ENCODE data around the gene GPI. TPM values are rescaled to one million over a fixed set of nuclear protein-coding genes. Genes with fewer than 3 reads are reported as not detected.
"Not testable (repeated sequence)": the region's sequence is repeated elsewhere in the genome, so short reads cannot be mapped to it uniquely, and the experiment has no call there.

The GPI gene
- total RNA-seq, 1 donor from 2014 or later, result 75.1 TPM

DNA sequence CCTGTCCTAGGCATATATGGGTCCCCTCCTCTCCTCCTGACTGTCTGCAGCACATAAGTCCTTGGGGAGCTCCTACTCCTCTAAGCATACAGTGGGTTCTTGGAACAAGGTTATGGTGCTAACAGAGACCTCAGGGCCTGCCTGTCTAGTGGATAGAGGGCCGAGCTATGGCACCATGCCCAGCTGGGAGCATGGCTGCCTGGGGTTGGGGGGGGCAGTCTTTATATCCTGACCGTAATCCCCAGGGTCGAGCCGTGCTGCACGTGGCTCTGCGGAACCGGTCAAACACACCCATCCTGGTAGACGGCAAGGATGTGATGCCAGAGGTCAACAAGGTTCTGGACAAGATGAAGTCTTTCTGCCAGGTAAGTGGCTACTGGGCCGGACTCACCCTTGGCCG lies 3.3 kb downstream of the GPI start:
- no peak for DNase-seq

DNA sequence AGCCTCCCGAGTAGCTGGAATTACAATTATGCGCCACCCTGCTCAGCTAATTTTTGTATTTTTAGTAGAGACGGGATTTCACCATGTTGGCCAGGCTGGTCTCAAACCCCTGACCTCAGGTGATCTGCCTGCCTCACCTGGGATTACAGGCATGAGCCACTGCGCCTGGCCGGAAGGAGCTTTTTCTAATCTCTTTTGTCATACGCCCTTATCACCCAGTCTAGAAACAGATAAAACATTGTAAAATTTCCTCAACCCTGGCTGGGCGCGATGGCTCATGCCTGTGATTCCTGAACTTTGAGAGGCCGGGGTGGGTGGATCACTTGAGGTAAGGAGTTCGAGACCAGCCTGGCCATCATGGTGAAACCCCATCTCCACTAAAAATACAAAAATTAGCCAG lies 4.2 kb downstream of the GPI start:
- not testable (repeated sequence) for DNase-seq

DNA sequence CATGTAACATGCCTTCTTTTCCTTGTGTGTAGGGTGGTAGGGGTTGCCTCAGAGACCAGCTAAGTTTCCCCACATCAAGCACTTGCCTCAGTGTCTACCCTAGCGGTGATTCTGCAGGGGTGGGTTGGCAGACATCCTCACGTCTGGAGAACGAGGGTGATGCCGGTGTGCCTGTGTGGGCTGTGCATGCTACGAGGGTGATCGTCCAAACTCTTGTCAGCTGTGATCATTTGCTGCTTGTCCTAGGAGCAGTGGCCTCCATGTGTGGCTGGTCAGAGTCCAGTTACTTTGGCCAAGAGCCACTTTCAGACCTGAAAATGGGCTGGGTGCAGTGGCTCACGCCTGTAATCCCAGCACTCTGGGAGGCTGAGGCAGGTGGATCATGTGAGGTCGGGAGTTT lies 5.1 kb downstream of the GPI start:
- DNase-seq, result no peak

DNA sequence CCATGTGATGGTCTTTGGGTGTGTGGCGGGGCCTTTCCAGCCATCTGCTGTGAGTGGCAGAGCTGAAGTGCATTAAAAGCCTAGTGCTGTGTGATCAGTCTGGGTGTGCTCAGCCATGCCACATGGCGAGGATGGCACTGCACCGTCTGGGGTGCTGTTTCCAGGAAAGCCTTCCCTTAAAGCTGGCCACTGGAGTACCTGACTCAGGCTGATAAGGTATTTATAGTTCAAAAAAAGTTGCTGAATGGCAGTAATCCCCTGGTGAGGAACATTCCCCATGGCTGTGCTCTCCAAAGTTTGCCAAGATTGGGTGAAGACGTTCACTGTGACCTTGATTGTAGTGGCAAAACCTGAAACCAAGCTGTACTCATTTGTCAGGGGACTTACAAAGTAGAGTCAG lies 6.0 kb downstream of the GPI start:
- no peak for DNase-seq

DNA sequence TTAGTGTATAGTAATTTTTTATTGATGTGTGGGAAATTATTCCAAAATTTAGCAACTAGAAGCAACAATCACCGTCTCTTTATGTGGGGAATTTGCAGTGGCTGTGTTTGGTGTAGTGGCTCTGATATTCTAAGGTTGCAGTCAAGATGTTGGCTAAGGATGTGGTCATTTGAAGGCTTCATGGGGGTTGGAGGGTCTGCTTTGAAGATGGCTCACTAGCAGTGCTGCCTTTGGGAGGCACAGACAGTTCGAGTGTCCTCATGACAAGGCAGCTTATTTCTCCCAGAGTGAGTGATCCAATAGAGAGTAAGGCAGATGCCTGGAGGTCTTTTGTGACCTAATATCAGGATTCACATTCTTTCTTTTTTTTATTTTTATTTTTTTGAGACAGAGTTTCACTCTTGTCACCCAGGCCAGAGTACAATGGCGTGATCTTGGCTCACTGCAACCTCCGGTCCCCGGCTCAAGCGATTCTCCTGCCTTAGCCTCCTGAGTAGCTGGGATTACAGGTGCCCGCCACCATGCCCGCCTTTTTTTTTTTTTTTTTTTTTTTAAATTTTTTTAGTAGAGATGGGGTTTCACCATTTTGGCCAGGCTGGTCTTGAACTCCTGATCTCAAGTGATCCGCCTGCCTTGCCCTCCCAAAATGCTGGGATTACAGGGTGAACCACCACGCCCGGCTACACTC lies 8.7 kb downstream of the GPI start:
- DNase-seq, result no peak

DNA sequence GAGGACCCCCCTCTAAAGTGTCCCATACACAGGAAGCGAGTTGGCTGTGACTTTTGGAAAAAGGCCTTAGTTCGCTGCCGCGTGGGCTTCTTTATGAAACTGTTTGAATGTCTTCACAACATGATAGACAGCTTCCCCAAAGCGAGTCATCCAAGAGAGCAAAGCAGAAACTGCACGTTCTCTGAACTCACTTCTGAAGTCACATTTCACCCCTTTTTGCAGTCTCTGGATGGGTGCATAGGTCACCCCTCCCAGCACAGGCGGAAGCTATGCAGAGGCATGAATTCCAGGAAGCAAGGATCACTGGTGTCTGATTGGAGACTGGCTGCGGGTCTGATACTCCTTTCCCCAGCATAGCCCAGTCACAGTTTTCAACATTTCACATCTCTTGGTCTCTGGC lies 10.6 kb downstream of the GPI start:
- no peak for DNase-seq

DNA sequence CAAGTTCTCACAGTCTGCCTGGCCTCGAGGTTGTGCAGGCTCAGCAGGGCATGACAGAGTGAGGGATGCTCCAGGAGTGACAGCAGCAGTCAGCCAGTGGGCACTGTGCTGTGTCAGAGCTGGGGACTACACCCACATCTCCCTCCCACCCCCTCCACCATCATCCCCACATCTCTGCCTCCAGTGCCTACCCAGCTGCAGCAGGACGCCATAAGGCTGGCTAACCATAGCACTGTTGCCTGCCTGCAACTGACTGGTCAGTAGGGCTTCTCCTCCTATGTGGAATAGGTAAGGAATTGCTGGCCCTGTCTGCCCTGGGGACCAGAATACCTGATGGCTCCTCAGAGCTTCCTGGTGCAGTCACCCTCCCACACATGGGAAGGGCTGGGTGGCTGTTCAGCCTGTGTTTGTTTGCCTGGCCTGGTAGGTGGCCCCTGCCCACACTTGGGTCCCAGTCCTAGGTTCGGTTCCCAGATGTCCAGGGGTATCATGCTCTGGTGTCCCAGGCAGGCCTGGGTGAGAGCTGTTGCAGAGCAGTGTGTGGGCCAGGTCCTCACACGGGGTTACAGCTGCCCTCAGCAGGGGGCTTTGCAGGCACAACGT lies 15.7 kb downstream of the GPI start:
- DNase-seq, result no peak

DNA sequence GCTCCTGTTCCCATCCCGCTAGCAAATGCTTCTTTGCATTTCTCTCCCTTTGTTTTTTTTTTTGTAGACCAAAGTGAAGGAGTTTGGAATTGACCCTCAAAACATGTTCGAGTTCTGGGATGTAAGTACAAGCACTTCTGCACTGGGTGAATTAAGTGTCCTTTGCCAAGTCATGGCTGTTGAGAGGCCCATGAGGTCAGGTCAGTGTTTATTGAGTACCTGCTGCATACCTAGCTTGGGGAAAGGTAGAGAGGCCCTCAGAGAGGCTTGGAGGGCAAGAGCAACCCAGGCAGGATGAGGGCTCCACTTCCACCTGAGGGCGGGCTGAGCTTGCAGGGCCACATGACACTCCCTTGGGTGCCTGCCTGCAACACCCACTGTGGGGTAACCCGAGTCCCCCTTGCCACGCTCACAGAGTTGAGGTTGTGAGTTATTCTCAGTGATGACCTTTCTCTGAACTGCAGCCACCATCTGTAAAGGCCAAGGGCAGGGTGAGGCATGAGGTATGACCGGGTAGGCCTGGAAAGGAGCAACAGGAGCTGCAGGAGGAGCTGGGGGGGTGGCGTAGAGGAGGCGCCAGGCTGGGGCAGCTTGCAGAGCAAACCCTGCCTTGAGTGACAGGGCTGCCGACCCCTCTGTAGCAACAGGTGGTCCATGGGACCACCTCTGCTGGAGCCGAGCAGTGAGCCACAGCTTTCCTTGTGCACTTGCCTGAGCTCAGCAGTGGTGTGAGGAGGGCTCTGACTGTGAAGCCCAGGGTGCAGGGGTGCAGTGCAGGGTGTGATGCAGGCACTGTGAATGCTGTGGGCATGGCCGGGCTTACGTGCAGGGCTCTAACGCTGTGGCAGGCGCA lies 16.6 kb downstream of the GPI start:
- no peak for DNase-seq

DNA sequence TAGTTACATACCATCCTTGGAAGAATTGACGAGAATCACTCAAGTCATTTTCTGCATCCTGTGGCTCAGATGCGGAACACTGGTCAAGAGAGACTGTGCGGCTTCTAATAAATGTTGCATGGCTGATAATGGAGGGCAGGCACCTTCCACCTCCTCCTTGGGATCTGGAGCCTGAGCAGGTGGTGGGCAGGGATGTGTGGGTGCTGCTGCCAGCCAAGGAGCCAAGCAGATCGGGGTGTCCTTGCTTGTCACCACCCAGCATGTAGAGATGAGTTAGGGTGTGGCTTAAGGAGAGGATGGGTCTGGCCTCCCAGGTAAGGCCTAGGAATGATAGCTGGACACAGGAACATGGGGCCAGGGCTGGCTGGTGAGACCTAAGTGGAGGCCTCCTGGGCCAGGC lies 17.5 kb downstream of the GPI start:
- DNase-seq, result no peak

DNA sequence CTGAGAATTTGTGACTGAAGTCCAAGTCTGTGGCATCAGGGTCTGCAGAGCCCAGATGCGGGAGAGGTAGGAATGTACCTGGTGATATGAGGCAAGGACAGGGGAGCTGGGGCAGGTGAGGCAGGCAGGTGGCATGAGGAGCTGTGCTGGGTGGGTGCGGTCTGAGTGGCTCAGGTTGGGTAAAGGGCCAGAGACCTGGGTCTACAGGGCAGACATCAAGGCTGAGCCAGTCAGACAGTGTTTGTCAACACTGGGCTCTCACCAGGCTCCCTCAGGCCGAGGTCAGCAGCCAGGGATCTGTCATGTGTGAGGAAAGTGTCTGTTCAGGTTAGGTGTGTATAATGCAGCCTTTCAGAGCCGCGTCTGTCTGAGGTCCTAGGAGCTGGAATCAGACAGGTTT lies 18.6 kb downstream of the GPI start:
- no peak for DNase-seq

DNA sequence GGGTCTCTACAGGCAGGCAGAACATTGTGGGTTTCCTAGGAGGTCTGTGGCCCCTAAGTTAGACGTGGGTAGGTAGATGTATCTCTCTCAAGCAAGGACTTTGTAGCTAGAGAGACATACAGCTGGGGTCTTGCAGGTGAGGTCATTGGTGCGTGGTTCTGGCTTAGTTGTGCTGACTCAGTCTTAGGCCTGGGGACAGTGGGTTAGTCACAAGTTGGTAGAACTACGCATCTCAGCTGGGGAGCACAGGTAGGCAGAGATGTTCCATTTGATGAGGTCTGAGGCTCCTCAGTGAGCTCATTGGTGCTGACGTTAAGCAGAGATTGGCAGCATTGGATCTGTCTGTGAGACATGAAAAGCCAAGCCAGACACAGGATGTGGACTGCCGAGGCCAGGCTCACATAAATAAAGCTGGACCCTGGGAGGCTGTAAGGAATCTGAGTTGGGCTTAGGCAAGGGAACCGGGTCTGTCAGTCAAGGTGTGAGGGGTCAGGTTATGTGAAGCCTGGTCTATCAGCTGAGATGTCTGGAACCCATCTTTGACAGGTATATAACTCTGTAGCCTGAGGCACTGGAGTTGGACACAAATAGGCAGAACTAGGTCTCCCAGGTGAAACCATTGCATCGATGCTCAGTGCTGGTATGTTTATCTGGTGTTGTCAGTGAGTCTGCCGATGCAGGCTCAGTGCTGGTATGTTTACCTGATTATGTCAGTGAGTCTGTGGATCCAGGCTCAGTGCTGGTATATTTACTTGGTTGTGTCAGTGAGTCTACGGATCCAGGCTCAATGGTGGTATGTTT lies 21.8 kb downstream of the GPI start:
- no peak for DNase-seq

DNA sequence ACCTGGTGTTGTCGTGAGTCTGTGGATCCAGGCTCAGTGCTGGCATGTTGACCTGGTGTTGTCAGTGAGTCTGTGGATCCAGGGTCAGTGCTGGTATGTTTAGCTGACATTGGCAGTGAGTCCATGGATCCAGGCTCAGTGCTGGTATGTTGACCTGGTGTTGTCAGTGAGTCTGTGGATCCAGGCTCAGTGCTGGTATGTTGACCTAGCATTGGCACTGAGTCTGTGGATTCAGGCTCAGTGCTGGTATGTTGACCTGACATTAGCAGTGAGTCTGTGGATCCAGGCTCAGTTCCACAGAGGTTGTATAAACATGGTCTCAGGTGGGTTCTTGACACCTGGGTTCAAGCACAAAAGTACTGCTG lies 22.4 kb downstream of the GPI start:
- DNase-seq, result no peak

DNA sequence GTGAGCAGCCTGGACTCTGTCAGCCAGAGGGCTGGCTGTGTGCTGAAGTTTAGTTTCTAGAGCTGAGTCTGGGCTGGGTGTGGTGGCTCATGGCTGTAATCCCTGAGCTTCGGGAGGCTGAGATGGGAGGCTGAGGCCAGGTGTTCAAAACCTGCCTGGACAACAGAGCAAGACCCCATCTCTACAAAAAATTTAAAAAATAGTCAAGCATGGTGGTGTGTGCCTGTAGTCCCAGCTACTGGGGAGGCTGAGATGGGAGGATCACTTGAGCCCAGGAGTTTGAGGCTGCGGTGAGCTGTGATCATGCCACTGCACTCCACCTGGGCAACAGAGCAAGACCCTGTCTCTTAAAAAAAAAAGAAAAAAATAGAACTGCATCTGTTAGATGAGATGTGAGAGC lies 23.7 kb downstream of the GPI start:
- DNase-seq, result not testable (repeated sequence)

DNA sequence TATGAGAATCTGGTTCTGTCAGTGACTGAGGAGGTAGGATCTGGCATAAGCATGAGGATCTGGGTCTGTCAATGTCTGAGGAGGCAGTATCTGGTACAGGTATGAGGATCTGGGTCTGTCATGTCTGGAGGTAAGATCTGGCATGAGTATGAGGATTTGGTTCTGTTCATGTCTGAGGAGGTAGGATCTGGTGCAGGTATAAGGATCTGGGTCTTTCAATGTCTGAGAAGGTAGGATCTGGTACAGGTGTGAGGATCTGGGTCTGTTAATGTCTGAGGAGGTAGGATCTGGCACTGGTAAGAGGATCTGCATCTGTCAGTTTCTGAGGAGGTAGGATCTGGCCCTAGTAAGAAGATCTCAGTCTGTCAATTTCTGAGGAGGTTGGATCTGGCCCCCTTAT lies 26.8 kb downstream of the GPI start:
- no peak for DNase-seq

DNA sequence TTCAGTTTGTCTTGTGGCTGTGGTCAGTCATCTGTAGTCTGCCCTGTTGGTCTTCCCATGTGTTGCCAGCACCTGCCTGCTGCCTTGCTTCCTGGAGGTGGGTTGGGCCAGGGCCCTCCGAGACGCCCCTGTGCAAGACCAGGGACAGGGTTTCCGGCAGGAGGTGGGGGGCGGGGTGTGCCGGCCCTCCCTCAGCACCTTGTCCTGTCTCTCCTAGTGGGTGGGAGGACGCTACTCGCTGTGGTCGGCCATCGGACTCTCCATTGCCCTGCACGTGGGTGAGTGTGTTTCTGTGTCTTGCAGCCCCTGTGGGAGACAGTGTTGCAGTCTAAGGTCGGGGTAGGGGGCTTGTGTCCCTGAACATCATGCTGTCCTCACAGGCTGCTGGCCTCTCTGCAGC lies 28.0 kb downstream of the GPI start:
- no peak for DNase-seq

DNA sequence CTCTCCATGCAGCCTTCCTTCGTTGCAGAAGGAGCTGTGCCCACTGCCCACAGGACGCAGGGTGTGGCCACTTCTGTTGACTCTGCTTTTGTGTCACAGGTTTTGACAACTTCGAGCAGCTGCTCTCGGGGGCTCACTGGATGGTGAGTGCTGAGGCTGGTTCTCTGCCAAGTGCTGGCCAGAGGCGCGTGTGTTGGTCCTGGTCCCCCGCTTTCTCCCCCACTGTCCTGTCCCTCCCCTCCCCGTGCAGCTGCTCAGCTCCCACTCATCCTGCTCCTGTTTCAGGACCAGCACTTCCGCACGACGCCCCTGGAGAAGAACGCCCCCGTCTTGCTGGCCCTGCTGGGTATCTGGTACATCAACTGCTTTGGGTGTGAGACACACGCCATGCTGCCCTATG lies 28.6 kb downstream of the GPI start:
- DNase-seq, result peak; percentile 8

DNA sequence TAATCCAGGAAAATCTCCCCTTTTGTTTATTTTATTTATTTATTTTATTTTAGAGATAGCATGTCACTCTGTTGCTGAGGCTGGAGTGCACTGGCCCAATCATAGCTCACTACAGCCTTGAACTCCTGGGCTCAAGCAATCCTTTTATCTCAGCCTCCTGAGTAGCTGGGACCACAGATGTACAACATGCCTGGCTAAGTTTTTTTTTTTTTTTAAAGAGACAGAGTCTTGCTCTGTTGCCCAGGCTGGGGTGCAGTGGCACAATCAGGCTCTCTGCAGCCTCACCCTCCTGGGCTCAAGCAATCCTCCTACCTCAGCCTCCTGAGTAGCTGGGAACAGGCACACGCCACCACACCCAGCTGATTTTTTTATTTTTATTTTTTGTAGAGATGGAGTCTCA lies 32.9 kb downstream of the GPI start:
- no peak for DNase-seq

DNA sequence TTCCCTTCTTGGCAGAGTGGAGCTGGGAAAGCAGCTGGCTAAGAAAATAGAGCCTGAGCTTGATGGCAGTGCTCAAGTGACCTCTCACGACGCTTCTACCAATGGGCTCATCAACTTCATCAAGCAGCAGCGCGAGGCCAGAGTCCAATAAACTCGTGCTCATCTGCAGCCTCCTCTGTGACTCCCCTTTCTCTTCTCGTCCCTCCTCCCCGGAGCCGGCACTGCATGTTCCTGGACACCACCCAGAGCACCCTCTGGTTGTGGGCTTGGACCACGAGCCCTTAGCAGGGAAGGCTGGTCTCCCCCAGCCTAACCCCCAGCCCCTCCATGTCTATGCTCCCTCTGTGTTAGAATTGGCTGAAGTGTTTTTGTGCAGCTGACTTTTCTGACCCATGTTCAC lies 34.9 kb downstream of the GPI start:
- no peak for DNase-seq

DNA sequence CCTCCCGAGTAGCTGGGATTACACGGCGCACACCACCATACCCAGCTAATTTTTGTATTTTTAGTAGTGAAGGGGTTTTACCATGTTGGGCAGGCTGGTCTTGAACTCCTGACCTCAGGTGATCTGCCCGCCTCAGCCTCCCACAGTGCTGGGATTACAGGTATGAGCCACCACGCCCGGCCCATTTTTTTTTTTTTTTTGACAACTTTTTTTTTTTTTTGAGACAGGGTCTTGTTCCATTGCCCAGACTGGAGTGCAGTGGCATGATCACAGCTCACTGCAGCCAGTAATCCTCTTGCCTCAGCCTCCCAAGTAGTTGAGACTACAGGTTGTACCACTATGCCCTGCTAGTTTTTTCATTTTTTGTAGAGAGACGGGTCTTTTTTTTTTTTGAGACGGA lies 35.8 kb downstream of the GPI start:
- not testable (repeated sequence) for DNase-seq

DNA sequence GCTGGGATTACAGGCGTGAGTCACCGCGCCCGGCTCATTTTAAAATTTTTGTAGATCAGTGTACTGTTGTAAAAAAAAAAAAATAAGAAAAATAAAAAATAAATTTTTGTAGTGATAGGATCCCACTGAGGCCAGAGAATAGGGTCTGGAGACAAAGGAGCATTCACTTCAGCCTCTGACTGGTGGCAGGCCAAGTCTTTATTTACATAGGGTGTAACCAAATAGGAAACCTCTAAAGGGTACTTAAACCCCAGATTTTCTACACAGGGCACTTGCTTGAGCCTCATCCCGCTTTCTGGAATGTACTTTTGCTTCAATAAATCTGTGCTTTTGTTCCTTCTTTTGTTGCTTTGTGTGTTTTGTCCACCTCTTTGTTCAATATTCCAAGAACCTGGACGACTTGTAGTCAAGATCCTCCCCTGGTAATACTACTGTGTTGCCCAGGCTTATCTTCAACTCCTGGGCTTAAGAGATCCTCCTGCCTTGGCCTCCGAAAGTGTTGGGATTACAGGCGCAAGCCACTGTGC lies 37.1 kb downstream of the GPI start:
- DNase-seq, result no peak

DNA sequence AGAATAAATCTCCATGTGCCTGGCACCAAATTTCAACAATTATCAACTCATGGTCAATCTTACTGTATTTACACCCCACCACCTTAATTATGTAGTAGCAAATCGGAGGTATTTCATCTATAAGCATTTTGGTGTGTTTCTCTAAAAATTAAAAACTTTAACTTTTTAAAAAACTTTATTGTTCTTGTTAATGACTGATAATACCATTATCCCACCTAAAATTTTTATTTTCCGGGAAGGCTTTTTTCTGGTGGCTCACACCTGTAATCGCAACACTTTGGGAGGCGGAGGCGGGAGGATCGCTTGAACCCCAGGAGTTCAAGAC lies 38.8 kb downstream of the GPI start:
- no peak for DNase-seq

DNA sequence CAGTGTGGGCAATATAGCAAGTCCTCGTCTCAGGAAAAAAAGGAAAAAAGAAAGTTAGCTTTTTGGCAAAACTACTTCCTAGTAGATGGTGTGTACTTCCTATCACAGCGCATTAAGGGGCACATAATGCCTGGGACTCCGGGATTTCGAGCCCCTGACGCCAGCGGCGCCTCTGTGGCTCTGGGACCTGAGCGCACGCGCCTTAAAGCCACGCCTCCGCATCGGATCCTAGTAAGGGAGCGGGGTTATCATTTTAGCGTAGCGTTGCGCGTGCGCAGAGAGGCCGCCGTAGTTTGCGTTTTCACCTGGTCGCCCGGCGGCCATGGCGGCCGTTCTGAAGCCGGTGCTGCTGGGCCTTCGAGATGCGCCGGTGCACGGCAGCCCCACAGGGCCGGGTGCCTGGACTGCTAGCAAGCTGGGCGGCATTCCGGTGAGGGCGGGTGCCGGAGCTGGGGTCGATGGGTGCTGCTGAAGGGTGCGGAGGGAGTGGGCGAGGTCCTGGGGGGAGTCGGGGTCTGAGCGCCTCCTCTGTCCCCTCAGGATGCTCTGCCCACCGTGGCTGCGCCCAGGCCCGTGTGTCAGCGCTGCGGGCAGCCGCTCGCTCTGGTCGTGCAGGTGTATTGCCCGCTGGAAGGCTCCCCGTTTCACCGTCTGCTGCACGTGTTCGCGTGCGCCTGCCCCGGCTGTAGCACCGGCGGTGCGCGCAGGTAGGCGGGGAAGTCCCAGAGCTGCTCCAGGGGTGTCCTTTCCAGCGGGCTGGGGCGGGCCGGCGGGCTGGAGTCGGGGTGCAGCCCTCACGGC lies 39.3 kb downstream of the GPI start, which contains the start of gene PDCD2L:
Gene PDCD2L (plus strand): TSS at position 291 of the 801 bp plus-strand sequence. CDS start 32 bp downstream, at position 323.
- DNase-seq, result peak; percentile 43
